Fibroblast of skin of left biceps (primary cell): ENCODE measurements around the gene UBAC2.
"Not testable (repeated sequence)": the region's sequence is repeated elsewhere in the genome, so short reads cannot be mapped to it uniquely, and the experiment has no call there.

ENCODE experiments used
- DNase-seq, 2 experiments: peaks; one replicate each; pipeline ENCODE4 v3.0.0-alpha.2; 2013; ENCODE audit warnings: low read depth in 2 of 2

UBAC2 gene

DNA sequence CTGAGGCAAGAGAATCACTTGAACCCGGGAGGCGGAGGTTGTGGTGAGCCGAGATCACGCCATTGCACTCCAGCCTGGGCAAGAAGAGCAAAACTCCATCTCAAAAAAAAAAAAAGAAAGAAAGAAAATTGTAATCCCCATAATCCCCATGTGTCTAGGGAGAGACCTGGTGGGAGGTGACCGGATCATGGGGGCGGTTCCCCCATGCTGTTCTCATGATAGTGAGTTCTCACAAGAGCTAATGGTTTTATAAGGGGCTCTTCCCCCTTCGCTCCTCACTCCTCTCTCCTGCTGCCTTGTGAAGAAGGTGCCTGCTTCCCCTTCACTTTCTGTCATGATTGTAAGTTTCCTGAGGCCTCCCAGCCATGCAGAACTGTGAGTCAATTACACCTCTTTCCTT, 192.7 kb downstream of the UBAC2 start:
- not testable (repeated sequence) for DNase-seq

DNA sequence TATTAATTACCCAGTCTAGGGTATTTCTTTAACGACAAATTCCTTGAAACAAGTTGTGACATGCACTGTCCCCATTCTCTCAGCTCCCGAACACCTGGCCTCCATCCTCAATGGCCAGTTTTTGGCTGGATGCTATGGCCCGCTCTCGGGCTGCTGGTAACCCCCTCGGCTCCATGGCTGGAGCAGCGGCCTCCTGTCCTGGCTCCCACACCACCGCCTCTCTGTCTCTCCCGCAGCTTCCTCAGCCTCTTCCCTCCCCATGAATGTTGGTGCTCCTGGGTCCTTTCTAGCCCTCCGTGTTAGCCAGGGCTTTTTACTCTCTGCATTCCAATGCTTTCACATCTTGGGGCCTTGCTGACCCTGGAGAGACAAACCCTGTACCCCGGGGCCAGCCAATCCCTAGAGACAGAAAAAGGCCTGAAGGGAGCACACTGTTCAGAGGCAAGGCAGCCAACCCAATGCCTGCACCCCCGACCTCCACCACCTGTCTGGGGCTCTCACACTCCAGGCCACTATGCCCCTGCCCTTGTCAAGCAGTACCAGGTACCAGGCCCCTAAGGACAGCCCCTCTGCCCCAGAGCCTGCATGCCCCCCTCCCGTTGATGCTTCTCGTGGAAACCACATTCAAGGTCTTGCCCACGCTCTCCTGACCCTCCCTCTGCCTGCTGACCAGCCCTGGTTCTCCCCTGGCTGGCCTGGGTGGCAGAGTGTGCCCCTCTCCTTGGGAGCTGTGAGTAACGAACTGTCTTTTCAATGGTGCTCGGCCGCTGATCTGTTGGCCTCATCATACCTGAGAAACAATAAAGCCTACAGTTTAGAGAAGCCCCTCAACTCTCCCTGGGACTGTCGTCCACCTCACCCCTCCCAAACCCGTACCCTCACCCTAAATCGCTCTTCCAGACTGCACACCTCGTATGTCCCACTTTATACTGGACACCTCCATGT, 193.4 kb downstream of the UBAC2 start:
- DNase-seq, result no peak

DNA sequence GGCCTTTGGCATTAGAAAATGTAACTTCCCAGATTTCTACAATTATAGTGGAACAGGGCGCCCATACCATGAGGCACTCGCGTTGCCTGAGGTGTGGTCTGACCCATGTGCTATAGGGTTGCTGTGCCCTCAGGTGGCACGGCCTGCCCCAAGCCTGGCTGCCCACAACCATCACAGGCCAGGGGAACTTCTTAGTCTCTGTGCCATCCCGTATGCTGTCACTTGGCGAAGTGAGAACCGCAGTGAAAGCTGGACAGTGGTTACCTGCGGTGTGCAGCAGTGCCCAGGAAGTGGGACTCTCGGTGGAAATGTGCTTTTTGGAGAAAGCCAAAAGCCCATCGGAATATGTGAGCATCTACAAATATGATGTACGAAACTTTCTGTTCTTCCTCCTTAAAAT, 194.8 kb downstream of the UBAC2 start:
- DNase-seq, result no peak

DNA sequence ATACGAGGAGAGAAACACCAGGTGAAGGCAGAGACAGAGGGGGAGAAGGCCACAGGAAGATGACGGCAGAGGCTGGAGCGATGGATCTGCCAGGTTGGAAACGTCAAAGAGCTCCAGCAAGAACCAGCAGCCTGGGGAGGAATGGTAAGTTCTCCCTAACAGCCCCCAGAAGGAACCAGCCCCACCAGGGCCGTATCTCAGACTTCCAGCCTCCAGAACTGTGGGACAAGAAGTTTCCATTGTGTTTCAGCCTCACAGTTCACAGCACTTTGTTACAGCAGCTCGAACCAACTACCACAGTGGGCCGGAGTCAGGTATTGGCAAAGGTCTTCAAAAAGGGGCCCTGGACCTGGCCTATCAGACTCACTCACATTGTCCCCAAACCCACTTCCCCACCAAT, 195.8 kb downstream of the UBAC2 start:
- DNase-seq, result no peak

DNA sequence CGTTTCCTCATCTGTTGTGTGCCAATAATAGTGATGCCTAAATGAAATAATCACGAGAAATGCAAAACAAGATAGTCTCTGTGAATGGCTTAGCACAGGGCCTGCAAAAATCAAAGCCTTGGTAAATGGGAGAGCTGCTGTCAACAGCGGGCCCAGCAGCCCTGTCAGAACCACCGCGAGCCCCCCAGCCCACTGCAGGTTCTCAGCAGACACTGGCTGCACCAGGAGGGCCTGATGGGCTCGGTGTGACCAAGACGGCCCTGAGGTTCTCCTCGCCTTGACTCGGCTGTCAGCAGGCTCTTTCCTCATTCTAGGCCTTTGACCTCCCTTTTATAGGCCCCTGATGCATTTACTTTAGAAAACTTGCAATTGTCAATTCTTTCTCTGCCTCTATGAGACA, 197.4 kb downstream of the UBAC2 start:
- DNase-seq, result no peak

DNA sequence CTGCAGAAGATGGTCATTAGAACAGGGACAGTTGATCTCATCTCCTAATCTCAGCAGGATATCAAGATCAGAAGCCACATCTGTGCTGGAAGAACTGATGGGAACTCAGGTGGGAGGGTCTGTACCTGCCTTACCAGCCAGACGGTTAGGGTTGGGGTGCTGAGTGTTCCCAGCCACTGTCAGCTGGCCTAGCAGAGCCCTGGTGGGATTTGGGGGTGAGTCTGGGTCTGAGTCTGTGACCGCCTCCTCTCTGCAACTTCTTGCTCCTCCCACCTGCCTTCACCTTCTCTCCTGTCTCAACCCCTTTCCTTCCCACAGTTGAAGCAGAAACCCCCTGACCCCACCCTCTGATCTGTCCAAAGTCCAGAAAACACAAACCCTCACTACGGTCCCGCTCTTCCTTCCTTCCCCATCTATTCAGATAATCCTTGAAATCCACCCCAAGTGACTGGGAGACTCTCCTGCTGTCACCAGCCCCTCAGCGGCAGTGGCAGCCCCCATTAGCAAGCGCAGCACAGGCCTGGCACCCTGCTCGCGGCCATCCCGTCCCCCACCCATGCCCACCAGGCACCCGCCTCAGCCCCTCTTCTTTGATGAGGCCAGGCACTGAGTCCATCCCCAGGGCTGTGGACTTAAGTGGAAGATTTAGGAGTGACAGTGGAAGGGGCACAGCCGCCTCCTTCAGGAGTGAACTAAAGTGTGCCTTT, 198.4 kb downstream of the UBAC2 start:
- no peak for DNase-seq

DNA sequence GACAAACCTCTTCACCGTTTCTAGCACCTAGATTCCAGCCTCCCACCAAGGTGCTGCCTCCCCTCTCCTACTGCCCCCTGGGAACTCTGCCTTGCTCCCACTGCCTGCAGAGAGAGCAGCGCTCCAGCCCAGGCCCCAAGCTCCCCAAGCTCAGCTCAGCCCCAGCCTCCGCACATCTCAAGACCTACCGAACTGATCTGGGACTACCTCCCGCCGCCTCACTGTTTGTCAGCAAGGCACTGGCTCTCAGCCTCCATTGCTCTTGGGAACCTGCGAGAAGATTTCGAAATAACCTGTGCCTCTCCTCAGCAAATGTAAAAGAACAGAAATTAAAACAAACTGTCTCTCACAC, 198.9 kb downstream of the UBAC2 start:
- DNase-seq, result no peak

DNA sequence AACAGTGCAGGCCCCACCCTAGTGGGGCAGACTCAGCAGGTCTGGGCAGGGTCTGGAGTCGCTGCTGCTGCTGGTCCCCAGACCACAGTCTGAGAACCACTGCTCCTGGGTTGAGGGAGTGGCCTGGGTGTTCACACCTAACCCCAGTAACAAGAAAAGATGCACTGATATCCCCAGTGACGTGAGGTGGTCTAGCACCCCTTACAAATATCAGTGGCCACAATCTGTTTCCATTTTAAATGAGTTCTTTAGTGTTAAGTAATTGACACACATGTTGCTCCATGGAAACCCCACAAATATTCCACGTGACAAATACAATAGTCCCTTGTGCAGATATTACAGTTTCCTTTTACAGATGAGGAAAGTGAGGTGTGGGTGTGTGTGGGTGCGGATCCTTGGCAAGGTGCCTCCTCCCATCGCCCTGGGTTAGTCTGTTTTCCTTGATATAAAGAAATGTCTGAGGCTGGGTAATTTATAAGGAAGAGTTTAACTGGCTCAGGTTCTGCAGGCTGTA, 202.9 kb downstream of the UBAC2 start:
- DNase-seq, result no peak

DNA sequence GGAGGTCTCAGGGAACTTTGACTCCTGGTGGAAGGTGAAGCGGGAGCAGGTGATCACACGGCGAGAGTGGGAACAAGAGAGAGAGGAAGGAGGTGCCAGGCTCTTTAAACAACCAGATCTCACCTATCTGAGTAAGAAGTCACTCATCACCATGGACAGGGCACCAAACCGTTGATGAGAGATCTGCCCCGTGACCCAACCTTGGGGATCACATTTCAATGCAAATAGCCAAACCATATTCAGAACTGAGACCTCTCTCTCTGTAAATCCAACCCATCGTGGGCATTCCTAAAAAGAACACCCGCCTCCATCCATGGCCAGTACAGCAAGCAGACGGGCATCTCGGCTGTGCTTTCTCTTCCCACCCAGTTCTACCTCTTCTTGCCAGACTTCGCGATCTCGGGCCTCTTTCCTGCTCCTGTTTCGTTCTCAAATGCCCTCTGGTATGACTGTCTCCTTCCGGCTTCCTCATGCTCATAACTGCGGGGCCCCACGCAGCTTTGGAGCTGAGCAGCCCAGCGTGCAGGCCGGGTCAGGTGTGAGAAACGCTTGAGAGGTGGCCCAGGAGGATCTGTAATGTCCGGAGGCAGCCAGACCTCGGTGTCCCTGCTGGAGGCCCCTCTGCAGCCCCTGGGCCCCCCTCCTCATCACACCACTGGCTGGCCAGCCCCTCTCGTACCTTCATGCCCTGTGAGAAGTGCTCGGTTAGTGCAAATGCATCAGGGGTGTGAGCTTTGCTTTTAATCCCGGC, 203.5 kb downstream of the UBAC2 start:
- no peak for DNase-seq

DNA sequence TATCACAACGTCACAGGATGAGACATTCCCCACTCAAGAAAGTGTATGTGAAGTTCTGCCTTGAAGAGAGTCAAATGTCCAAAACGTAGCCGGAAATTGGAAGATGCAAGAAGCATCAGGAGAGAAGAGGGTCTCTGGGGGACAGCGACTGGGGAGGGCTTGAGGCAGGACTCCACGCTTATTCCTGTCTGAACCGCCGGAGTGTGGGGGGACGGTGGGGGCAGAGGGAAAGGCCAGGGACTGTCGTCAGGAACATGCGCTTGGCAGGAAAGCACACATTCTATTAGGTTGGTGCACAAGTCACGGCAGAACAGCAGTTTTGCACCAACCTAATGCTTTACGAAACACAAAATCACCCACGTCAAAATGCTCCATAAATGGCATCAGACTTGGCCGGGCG, 205.3 kb downstream of the UBAC2 start:
- no peak for DNase-seq

DNA sequence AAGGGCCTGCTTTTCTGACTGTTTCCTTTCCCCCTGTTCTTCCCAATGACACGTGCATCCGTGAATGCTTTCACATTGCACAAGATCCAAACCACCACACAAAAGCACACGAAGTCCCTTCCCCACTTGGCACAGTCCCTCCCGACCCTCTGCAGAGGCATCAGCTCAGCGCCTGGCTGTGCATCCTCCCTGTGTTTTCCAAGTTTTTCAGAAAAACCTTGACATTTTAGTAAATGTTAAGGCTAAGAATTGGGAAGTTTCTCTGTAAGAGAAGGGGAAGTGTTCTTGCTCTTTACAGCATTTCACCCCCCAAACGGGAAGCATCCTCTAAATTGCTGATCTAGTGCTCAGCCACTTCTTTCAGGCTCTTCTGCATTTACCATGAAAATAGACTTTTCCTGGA, 206.1 kb downstream of the UBAC2 start:
- no peak for DNase-seq

DNA sequence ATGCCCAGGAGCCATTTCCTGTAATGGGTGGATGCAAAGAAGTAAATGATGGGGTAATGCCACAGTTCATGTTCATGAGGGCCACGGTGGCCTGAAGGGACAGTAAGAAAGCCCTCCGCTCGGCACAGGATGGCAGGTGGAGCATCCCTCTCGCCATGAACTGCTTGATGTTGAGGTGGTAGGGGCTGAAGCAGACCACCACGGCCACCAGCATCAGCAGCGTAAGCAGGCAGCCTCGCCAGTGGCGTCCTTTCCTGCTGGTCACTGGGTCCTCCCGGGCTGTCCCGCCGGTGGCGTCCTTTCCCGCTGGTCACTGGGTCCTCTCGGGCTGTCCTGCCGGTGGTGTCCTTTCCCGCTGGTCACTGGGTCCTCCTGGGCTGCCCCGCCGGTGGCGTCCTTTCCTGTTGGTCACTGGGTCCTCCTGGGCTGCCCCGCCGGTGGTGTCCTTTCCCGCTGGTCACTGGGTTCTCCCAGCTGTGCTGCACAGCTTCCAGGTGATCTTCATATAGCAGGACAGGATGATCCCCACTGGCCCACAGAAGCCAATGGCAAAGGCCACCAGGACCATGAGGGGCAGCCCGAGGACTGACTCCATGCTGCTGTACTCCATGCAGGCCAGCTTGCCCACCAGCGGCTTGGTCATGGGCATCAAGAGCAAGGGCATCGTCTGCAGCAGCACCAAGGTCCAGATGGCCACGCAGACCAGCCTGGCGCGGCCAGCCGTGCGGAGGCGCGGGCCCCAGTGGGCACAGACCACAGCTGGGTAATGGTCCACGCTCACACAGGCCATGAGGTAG, 207.4 kb downstream of the UBAC2 start:
- DNase-seq, result no peak

DNA sequence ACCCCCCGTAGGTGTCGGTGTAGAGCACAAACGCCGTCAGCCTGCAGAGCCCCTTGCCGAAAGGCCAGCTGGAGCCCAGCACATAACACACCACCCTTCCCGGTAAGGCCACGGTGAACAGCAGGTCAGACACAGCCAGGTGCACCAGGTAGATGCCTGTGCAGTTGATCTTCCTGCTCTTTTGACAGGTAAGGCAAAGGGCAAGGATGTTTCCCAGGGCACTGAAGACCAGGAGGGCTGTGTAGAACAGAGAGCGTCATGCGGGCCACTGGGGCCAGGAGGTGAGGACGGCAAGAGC, 208.0 kb downstream of the UBAC2 start:
- no peak for DNase-seq

DNA sequence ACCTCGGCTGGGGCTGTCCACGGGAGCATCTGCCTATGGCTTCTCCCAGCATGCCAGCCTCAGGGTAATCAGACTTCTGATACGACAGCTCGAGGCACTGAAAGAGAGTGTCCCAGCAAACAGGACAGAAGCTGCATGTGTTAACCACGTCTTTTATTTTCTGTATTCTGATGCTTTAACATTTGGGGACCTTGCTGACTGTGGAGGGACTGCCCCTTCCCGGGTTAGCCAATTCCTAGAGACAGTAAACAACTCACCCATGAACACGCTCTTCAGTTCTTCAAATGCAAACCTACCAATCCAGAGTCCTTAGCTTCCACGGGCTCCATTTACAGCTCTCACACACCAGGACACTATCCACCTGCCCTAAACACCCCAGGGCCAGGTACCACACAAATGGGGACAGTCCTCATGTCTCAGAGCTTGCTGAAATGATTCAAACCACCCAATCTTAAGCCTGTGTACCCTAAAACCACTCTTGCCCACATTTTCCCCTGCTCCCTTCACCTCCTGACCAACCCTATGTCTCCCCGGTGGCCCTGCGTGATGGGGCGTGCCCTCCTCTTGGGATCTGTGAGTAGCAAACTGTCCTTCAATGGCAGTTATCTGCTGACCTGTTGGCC, 208.9 kb downstream of the UBAC2 start:
- DNase-seq, result not testable (repeated sequence)

DNA sequence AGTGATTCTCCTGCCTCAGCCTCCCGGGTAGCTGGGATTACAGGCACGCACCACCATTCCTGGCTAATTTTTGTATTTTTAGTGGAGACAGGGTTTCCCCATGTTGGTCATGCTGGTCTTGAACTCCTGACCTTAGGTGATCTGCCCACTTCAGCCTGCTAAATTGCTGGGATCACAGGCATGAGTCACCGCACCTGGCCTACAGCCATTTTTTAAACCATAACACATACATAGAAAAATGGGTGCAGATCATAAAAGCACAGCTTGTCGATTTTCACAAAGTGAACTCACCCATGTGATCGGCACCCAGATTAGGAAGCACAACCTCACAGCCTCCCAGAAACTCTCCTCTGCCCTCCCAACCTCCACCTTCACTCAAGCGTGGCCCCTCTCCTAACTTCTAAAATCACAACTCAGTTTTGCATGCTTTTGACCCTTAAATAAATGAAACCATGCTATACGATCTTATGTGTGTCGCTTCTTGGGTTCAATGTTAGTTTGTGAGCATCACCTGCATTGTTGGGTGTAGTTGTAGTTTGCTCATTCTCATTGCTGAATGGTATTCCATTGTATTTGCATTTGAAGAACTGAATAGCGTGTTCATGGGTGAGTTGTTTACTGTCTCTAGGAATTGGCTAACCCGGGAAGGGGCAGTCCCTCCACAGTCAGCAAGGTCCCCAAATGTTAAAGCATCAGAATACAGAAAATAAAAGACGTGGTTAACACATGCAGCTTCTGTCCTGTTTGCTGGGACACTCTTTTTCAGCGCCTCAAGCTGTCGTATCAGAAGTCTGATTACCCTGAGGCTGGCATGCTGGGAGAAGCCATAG, 210.2 kb downstream of the UBAC2 start:
- not testable (repeated sequence) for DNase-seq

DNA sequence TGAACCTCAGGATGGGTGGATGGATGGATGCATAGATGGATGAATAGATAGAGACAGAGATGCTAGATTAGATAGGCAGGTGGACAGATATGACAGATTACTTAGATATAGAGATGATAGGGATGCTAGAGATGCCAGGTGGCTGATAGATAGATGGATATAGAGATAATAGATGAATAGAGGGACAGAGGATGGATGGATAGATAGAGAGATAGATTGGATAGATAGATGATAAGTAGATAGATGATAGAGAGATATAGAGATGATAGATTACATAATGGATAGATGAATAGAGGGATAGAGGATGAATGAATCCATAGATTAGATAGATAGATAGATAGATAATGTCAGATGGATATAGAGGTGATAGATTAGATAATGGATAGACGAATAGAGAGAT, 212.2 kb downstream of the UBAC2 start:
- no peak for DNase-seq

DNA sequence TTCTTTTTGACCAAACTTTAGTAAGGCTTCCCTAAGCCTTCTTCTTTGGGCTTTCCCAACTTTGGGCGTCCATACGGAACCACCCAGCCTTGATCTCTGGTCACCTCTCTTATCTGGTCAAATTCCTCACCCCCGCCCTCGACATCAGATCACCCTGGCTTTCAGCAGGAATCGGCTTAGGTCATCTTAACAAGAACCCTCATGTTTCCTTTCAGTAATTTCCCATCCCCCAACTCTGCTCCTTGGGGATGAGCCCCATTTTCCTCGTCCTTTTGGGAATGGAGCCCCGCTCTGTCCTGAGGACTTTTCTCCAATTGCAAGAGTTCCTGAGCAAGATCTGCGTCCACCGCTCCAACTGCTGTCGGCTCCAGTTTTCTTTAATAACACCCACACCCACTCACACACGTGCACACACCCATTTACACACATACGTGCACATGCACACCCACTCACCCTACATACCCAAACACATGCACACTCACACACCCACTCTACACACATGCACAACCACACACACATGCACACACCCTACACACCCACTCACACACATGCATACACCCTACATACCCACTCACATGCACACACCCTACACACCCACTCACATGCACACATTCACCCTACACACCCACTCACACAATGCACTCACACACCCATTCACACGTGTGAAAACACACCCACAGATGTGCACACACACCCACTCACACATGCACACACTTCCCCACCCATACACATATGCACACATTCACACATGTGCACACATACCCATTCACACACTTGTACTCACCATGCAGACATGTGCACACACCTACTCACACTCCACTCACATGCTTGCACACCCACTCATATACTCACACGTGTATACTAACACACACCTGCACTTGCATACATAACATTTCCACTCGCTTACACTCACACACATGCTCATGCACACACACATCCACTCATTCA, 213.7 kb downstream of the UBAC2 start:
- no peak for DNase-seq

DNA sequence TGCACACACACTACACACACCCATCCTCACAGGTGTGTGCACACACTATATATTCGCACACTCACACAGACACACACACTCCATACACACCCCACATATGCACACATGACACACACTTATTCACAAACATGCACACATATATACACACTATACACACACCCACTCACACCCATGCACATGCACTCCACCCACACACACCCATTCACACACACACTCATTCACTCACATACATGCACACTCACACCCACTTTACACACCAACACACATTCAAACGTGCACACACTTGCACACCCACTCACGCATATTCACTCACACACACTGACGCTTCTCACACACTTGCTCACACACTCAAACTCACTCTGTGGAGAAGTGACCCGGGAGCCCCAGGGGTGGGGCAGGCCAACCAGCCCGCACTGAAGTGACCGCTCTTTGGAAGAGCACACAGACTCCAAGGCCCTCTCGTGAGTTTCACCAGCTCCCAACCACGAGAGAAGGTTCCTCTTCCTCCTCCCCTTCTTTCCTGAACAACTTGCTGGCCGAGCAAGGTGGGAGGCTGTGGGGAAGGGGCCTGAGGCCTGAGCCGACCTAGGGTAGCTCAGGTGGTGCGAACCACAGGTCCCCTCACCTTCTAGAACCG, 214.5 kb downstream of the UBAC2 start:
- no peak for DNase-seq
